ENCODE results near the gene DDAH2.

DDAH2 gene

DNA sequence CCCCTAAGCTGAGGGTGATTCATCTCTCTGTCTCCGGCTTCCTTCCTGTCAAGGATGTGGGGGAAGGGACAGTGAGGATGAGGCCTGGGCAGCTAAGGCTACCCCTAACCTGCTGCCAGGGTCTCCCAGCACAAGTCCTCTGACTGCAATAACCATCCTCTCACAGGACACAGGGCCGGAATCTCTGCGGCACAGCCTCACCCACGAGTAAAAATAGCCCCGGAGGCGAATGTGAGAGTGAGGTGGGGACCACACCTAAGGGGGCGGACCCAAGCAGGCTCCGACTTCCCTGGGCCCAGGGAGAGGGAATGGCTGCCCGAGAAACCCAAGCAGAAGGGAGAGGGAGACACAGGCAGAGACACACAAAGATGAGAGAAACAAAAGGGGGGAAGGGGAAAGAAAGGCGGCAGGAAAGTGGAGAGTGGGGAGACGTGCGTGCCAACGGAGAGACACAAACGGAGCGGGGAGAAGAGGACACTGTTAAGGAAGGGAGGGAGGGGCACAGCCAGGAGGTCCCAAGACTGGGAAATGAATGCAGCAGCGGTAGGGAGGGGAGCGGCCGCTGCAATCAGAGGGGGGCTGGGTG is 5.8 kb upstream of the DDAH2 start:
- peak overlapping the region; percentile 79 for H3K9ac ChIP-seq (ENCODE audit: low read depth, low read length, poor library complexity)
- peak overlapping the region; percentile 11 for H4K91ac ChIP-seq (ENCODE audit: low read depth, low read length, poor library complexity)
- peaks cover 10% of the 10 kb centered on the region for H3K79me1 ChIP-seq (ENCODE audit: low read depth, low read length)
- H3K4me3 ChIP-seq (ENCODE audit: low read length in 2 of 2), result peak overlapping the region; percentile 67 to 90
- WGBS, 2 donors (ENCODE audit: extremely low coverage in 2 of 2, insufficient read length in 2 of 2, insufficient replicate concordance in 1 of 2), result no CpG with 5 or more reads among the region's 18 CpGs
- peak overlapping the region; percentile 14 for H3K14ac ChIP-seq (ENCODE audit: low read length)
- H2AFZ ChIP-seq (ENCODE audit: low read length), result no peak overlapping the region
- H3K4ac ChIP-seq (ENCODE audit: low read length), result no peak overlapping the region
- H3K23ac ChIP-seq (ENCODE audit: low read depth, low read length, poor library complexity), result peak overlapping the region; percentile 23
- H3K18ac ChIP-seq (ENCODE audit: low read length), result peak overlapping the region; percentile 81
- no peak overlapping the region for H2BK120ac ChIP-seq (ENCODE audit: low read depth, low read length)
- no peak overlapping the region for H2BK12ac ChIP-seq (ENCODE audit: low read length)
- H2BK15ac ChIP-seq (ENCODE audit: low read length), result no peak overlapping the region
- H3K27ac ChIP-seq (replicated peaks; ENCODE audit: low read length), result peak overlapping the region; percentile 88
- no peak overlapping the region for H4K8ac ChIP-seq (ENCODE audit: low read depth, low read length)
- DNase-seq (ENCODE audit: low spot score), result peak; percentile 29
- peaks cover 28 to 47% of the 10 kb centered on the region in 2 donors for H3K36me3 ChIP-seq (replicated peaks in 1 of 2; ENCODE audit: control insufficient read depth in 2 of 2, insufficient read depth in 2 of 2, low read length in 2 of 2)
- H3K4me2 ChIP-seq (ENCODE audit: insufficient read depth, low read length, poor library complexity, severe bottlenecking), result peak overlapping the region; percentile 89
- peak overlapping the region; percentile 49 for H2BK5ac ChIP-seq (ENCODE audit: low read length)
- no peaks in the 10 kb centered on the region for H3K9me3 ChIP-seq (replicated peaks in 1 of 2; ENCODE audit: control insufficient read depth in 2 of 2, insufficient read depth in 1 of 2, low read depth in 1 of 2, low read length in 2 of 2)
- peaks cover 29 to 42% of the 10 kb centered on the region in 2 donors for H3K4me1 ChIP-seq (ENCODE audit: control insufficient read depth in 2 of 2, insufficient read depth in 1 of 2, low read depth in 1 of 2, low read length in 2 of 2)
- H3K27me3 ChIP-seq (ENCODE audit: control insufficient read depth in 3 of 3, insufficient read depth in 3 of 3, low read depth in 1 of 3, low read length in 3 of 3), result no peaks in the 10 kb centered on the region
- no peak overlapping the region for H2AK5ac ChIP-seq (ENCODE audit: low read depth, low read length)

DNA sequence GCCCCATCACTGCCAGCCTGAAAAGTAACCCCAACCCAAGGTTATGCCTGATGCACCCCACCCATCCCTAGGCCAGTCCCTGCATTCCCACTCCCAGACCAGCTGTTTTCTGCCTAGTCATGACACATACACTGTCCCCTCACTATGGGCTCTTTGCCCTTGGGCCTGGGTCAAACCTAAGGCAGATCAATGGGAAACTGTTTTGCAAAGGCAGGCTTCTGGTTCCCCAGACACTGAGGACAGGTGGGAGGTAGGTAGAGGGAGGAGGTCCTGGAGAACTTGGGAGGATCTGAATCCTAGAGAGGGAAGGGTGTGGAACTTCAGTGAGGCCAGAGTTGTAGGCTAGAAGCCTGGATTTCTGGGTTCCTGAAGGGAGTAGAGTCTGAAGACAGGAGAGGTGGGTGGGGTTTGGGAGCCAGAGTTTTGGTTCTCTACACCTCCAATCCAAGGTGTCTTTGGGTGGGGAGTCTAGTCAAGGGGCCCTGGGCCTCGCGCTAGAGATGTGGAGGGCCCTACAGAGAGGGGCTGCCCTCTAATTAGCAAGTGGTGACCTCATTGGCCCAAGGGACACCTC is 5.2 kb upstream of the DDAH2 start:
- H3K9me3 ChIP-seq (replicated peaks in 1 of 2; ENCODE audit: control insufficient read depth in 2 of 2, insufficient read depth in 1 of 2, low read depth in 1 of 2, low read length in 2 of 2), result no peaks in the 10 kb centered on the region
- no peak overlapping the region for H4K91ac ChIP-seq (ENCODE audit: low read depth, low read length, poor library complexity)
- H3K27me3 ChIP-seq (ENCODE audit: control insufficient read depth in 3 of 3, insufficient read depth in 3 of 3, low read depth in 1 of 3, low read length in 3 of 3), result no peaks in the 10 kb centered on the region
- WGBS, 2 donors (ENCODE audit: extremely low coverage in 2 of 2, insufficient read length in 2 of 2, insufficient replicate concordance in 1 of 2), result no CpG with 5 or more reads among the region's 2 CpGs
- H3K79me1 ChIP-seq (ENCODE audit: low read depth, low read length), result peaks cover 10% of the 10 kb centered on the region
- H2AK5ac ChIP-seq (ENCODE audit: low read depth, low read length), result peak overlapping the region; percentile 18
- DNase-seq (ENCODE audit: low spot score), result peak; percentile 57
- H2BK12ac ChIP-seq (ENCODE audit: low read length), result no peak overlapping the region
- peak overlapping the region; percentile 33 for H2BK15ac ChIP-seq (ENCODE audit: low read length)
- H2AFZ ChIP-seq (ENCODE audit: low read length), result no peak overlapping the region
- H2BK5ac ChIP-seq (ENCODE audit: low read length), result no peak overlapping the region
- H3K4ac ChIP-seq (ENCODE audit: low read length), result no peak overlapping the region
- H3K27ac ChIP-seq (replicated peaks; ENCODE audit: low read length), result no peak overlapping the region
- H3K18ac ChIP-seq (ENCODE audit: low read length), result peak overlapping the region; percentile 15
- H4K8ac ChIP-seq (ENCODE audit: low read depth, low read length), result no peak overlapping the region
- H3K14ac ChIP-seq (ENCODE audit: low read length), result no peak overlapping the region
- H3K36me3 ChIP-seq (replicated peaks in 1 of 2; ENCODE audit: control insufficient read depth in 2 of 2, insufficient read depth in 2 of 2, low read length in 2 of 2), result peaks cover 28 to 47% of the 10 kb centered on the region in 2 donors
- peaks cover 29 to 42% of the 10 kb centered on the region in 2 donors for H3K4me1 ChIP-seq (ENCODE audit: control insufficient read depth in 2 of 2, insufficient read depth in 1 of 2, low read depth in 1 of 2, low read length in 2 of 2)
- H3K4me2 ChIP-seq (ENCODE audit: insufficient read depth, low read length, poor library complexity, severe bottlenecking), result peak overlapping the region; percentile 89
- no peak overlapping the region for H3K23ac ChIP-seq (ENCODE audit: low read depth, low read length, poor library complexity)
- peak overlapping the region; percentile 67 to 90 for H3K4me3 ChIP-seq (ENCODE audit: low read length in 2 of 2)
- no peak overlapping the region for H2BK120ac ChIP-seq (ENCODE audit: low read depth, low read length)
- H3K9ac ChIP-seq (ENCODE audit: low read depth, low read length, poor library complexity), result no peak overlapping the region

- no peak overlapping the region for H3K9ac ChIP-seq (ENCODE audit: low read depth, low read length, poor library complexity)
- no peak overlapping the region for H2BK120ac ChIP-seq (ENCODE audit: low read depth, low read length)
- peaks cover 11% of the 10 kb centered on the region for H3K79me1 ChIP-seq (ENCODE audit: low read depth, low read length)
- no CpG with 5 or more reads among the region's 4 CpGs for WGBS, 2 donors (ENCODE audit: extremely low coverage in 2 of 2, insufficient read length in 2 of 2, insufficient replicate concordance in 1 of 2)
- no peak overlapping the region for H4K91ac ChIP-seq (ENCODE audit: low read depth, low read length, poor library complexity)
- H3K4me3 ChIP-seq (ENCODE audit: low read length in 2 of 2), result peak overlapping the region in 1 of 2 donors; percentile 67
- no peak overlapping the region for H3K4me2 ChIP-seq (ENCODE audit: insufficient read depth, low read length, poor library complexity, severe bottlenecking)
- H2BK12ac ChIP-seq (ENCODE audit: low read length), result no peak overlapping the region
- no peaks in the 10 kb centered on the region for H3K9me3 ChIP-seq (replicated peaks in 1 of 2; ENCODE audit: control insufficient read depth in 2 of 2, insufficient read depth in 1 of 2, low read depth in 1 of 2, low read length in 2 of 2)
- peaks cover 26 to 39% of the 10 kb centered on the region in 2 donors for H3K4me1 ChIP-seq (ENCODE audit: control insufficient read depth in 2 of 2, insufficient read depth in 1 of 2, low read depth in 1 of 2, low read length in 2 of 2)
- no peak overlapping the region for H2BK5ac ChIP-seq (ENCODE audit: low read length)
- no peak overlapping the region for H2BK15ac ChIP-seq (ENCODE audit: low read length)
- no peaks in the 10 kb centered on the region for H3K27me3 ChIP-seq (ENCODE audit: control insufficient read depth in 3 of 3, insufficient read depth in 3 of 3, low read depth in 1 of 3, low read length in 3 of 3)
- no peak for DNase-seq (ENCODE audit: low spot score)
- H2AFZ ChIP-seq (ENCODE audit: low read length), result no peak overlapping the region
- H2AK5ac ChIP-seq (ENCODE audit: low read depth, low read length), result no peak overlapping the region
- no peak overlapping the region for H3K4ac ChIP-seq (ENCODE audit: low read length)
- H3K27ac ChIP-seq (replicated peaks; ENCODE audit: low read length), result no peak overlapping the region
- H4K8ac ChIP-seq (ENCODE audit: low read depth, low read length), result no peak overlapping the region
- no peak overlapping the region for H3K14ac ChIP-seq (ENCODE audit: low read length)
- H3K36me3 ChIP-seq (replicated peaks in 1 of 2; ENCODE audit: control insufficient read depth in 2 of 2, insufficient read depth in 2 of 2, low read length in 2 of 2), result peaks cover 28 to 52% of the 10 kb centered on the region in 2 donors
- H3K18ac ChIP-seq (ENCODE audit: low read length), result no peak overlapping the region
- no peak overlapping the region for H3K23ac ChIP-seq (ENCODE audit: low read depth, low read length, poor library complexity)
These were observed 4.6 kb upstream of the DDAH2 start for GRCh38 chr6:31733734-31734133.

DNA sequence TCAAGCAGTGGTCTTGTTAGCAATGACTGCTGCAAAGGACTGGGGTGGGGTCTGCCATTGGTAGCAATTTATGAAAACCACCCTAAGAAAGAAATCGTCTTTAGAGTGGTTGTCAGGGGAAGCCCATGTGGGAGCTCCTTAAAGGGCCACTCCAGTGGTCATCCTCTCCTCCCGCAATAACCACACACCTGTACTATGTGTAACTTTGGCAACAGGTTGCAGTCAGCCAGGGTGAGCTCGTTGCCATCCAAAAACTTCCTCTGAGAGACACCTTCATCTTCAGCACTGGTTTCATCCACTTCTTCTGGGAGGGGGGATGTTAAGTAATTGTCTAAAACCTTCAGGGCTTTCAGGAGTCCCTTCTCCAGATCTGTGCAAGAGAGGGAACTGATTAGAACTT is 2.9 kb upstream of the DDAH2 start:
- Histone ChIP-seq H3K79me1 (ENCODE audit: low read depth, low read length) (peaks cover 18% of the 10 kb centered on the region), H3K4me2 (ENCODE audit: insufficient read depth, low read length, poor library complexity, severe bottlenecking) (no peak overlapping the region), H3K4ac (ENCODE audit: low read length) (no peak overlapping the region), H2BK120ac (ENCODE audit: low read depth, low read length) (no peak overlapping the region), H2BK5ac (ENCODE audit: low read length) (no peak overlapping the region), H2BK12ac (ENCODE audit: low read length) (no peak overlapping the region), H3K9me3 (replicated peaks in 1 of 2; ENCODE audit: control insufficient read depth in 2 of 2, insufficient read depth in 1 of 2, low read depth in 1 of 2, low read length in 2 of 2) (no peaks in the 10 kb centered on the region), H3K4me3 (ENCODE audit: low read length in 2 of 2) (no peak overlapping the region), H3K4me1 (ENCODE audit: control insufficient read depth in 2 of 2, insufficient read depth in 1 of 2, low read depth in 1 of 2, low read length in 2 of 2) (peaks cover 19 to 29% of the 10 kb centered on the region in 2 donors), H4K8ac (ENCODE audit: low read depth, low read length) (no peak overlapping the region), H3K36me3 (replicated peaks in 1 of 2; ENCODE audit: control insufficient read depth in 2 of 2, insufficient read depth in 2 of 2, low read length in 2 of 2) (peaks cover 43 to 69% of the 10 kb centered on the region in 2 donors), H3K23ac (ENCODE audit: low read depth, low read length, poor library complexity) (no peak overlapping the region), H3K9ac (ENCODE audit: low read depth, low read length, poor library complexity) (no peak overlapping the region), H3K27me3 (ENCODE audit: control insufficient read depth in 3 of 3, insufficient read depth in 3 of 3, low read depth in 1 of 3, low read length in 3 of 3) (no peaks in the 10 kb centered on the region), H2AFZ (ENCODE audit: low read length) (no peak overlapping the region), H3K14ac (ENCODE audit: low read length) (no peak overlapping the region), H2AK5ac (ENCODE audit: low read depth, low read length) (no peak overlapping the region), H4K91ac (ENCODE audit: low read depth, low read length, poor library complexity) (no peak overlapping the region), H2BK15ac (ENCODE audit: low read length) (no peak overlapping the region), H3K27ac (replicated peaks; ENCODE audit: low read length) (no peak overlapping the region), H3K18ac (ENCODE audit: low read length) (no peak overlapping the region)
- WGBS, 2 donors (ENCODE audit: extremely low coverage in 2 of 2, insufficient read length in 2 of 2, insufficient replicate concordance in 1 of 2), result no CpG with 5 or more reads among the region's 3 CpGs
- DNase-seq (ENCODE audit: low spot score), result no peak

Measured in neuronal stem cell (in vitro differentiated cells).